IPS-20b (cell line): ENCODE data around the gene HOXC6.

Experiments used
- H3K27ac ChIP-seq: one replicate; pipeline ENCODE4 v1.5.1; 2013; ENCODE audit warnings: low read length
- H3K27me3 ChIP-seq: 2 replicates; pipeline ENCODE4 v1.6.1; 2013; ENCODE audit warnings: mild to moderate bottlenecking, low read length, inconsistent platforms; ENCODE audit not compliant: insufficient read depth
- H3K36me3 ChIP-seq: 2 replicates; pipeline ENCODE4 v1.6.1; 2013; ENCODE audit warnings: low read depth, mild to moderate bottlenecking, inconsistent platforms, low read length, moderate library complexity; ENCODE audit not compliant: insufficient read depth
- H3K4me1 ChIP-seq: 2 replicates; pipeline ENCODE4 v1.6.1; 2013; ENCODE audit warnings: mild to moderate bottlenecking, control low read depth, inconsistent platforms, low read length, moderate library complexity; ENCODE audit not compliant: insufficient read depth
- H3K4me3 ChIP-seq: 2 replicates; pipeline ENCODE4 v1.5.1; 2013; ENCODE audit warnings: mild to moderate bottlenecking, low read length, inconsistent platforms
- H3K9ac ChIP-seq: 2 replicates; pipeline ENCODE4 v1.6.1; 2013; ENCODE audit warnings: low read depth, mild to moderate bottlenecking, inconsistent platforms, low read length, moderate library complexity
- H3K9me3 ChIP-seq: 2 replicates; pipeline ENCODE4 v1.6.1; 2013; ENCODE audit warnings: mild to moderate bottlenecking, low read depth, low read length, inconsistent platforms; ENCODE audit not compliant: insufficient read depth

Gene HOXC6

GRCh38 chr12:54028314-54029201 is at the start of gene HOXC6:
Gene HOXC6 (plus strand): TSS chr12:54028440. CDS start chr12:54028522, 82 bp downstream.
- no peak within 1 kb of the TSS for H3K27ac ChIP-seq
- no peaks in the 10 kb centered on the region for H3K4me1 ChIP-seq
- peaks cover 100% of the 10 kb centered on the region for H3K27me3 ChIP-seq

GRCh38 chr12:53978477-53979356 is 49.5 kb upstream of the HOXC6 start:
- Histone ChIP-seq H3K4me1 (no peaks in the 10 kb centered on the region), H3K27ac (no peak overlapping the region), H3K9ac (no peak overlapping the region), H3K27me3 (peaks cover 100% of the 10 kb centered on the region), H3K36me3 (no peaks in the 10 kb centered on the region), H3K4me3 (no peak overlapping the region), H3K9me3 (peaks cover 3% of the 10 kb centered on the region; the same call in 1 of the 2 replicates)

More at GRCh38 chr12:54028314-54029201, at the start of gene HOXC6:
- H3K36me3 ChIP-seq = no peaks in the 10 kb centered on the region
- no peak within 1 kb of the TSS for H3K4me3 ChIP-seq
- no peak within 1 kb of the TSS for H3K9ac ChIP-seq
- H3K9me3 ChIP-seq = no peaks in the 10 kb centered on the region; the same call in 1 of the 2 replicates

- H3K4me1 ChIP-seq = no peaks in the 10 kb centered on the region
- H3K9ac ChIP-seq = no peak overlapping the region
- no peak overlapping the region for H3K27ac ChIP-seq
- H3K4me3 ChIP-seq = no peak overlapping the region
- H3K27me3 ChIP-seq = peaks cover 100% of the 10 kb centered on the region
- no peaks in the 10 kb centered on the region for H3K36me3 ChIP-seq
- peaks cover 11% of the 10 kb centered on the region; the same call in 1 of the 2 replicates for H3K9me3 ChIP-seq
Observed at GRCh38 chr12:53980104-53980801, 48.0 kb upstream of the HOXC6 start.

GRCh38 chr12:53980802-53981496 is 47.3 kb upstream of the HOXC6 start:
- H3K36me3 ChIP-seq = no peaks in the 10 kb centered on the region
- no peak overlapping the region for H3K9ac ChIP-seq
- H3K27ac ChIP-seq = no peak overlapping the region
- no peak overlapping the region for H3K4me3 ChIP-seq
- H3K27me3 ChIP-seq = peaks cover 100% of the 10 kb centered on the region
- H3K9me3 ChIP-seq = peaks cover 15% of the 10 kb centered on the region; the same call in 1 of the 2 replicates
- no peaks in the 10 kb centered on the region for H3K4me1 ChIP-seq

GRCh38 chr12:53981634-53982565 is 46.3 kb upstream of the HOXC6 start:
- no peak overlapping the region for H3K27ac ChIP-seq
- no peak overlapping the region for H3K4me3 ChIP-seq
- no peak overlapping the region for H3K9ac ChIP-seq
- H3K4me1 ChIP-seq = no peaks in the 10 kb centered on the region
- peaks cover 100% of the 10 kb centered on the region for H3K27me3 ChIP-seq
- H3K36me3 ChIP-seq = no peaks in the 10 kb centered on the region
- peaks cover 15% of the 10 kb centered on the region; the same call in 1 of the 2 replicates for H3K9me3 ChIP-seq

GRCh38 chr12:53982648-53983567 is 45.3 kb upstream of the HOXC6 start:
- H3K27ac ChIP-seq = no peak overlapping the region
- H3K4me3 ChIP-seq = no peak overlapping the region
- peaks cover 15% of the 10 kb centered on the region; the same call in 1 of the 2 replicates for H3K9me3 ChIP-seq
- no peak overlapping the region for H3K9ac ChIP-seq
- H3K36me3 ChIP-seq = no peaks in the 10 kb centered on the region
- H3K27me3 ChIP-seq = peaks cover 100% of the 10 kb centered on the region
- H3K4me1 ChIP-seq = no peaks in the 10 kb centered on the region

GRCh38 chr12:53983568-53983949 is 44.7 kb upstream of the HOXC6 start:
- Histone ChIP-seq H3K4me3 (no peak overlapping the region), H3K9ac (no peak overlapping the region), H3K4me1 (no peaks in the 10 kb centered on the region), H3K9me3 (peaks cover 15% of the 10 kb centered on the region; the same call in 1 of the 2 replicates), H3K27ac (no peak overlapping the region), H3K27me3 (peaks cover 100% of the 10 kb centered on the region), H3K36me3 (no peaks in the 10 kb centered on the region)

- Histone ChIP-seq H3K9me3 (peaks cover 15% of the 10 kb centered on the region; the same call in 1 of the 2 replicates), H3K27me3 (peaks cover 100% of the 10 kb centered on the region), H3K27ac (no peak overlapping the region), H3K9ac (no peak overlapping the region), H3K4me3 (no peak overlapping the region), H3K4me1 (no peaks in the 10 kb centered on the region), H3K36me3 (no peaks in the 10 kb centered on the region)
Observed at GRCh38 chr12:53983950-53984572, 44.2 kb upstream of the HOXC6 start.

GRCh38 chr12:53984901-53985691 is 43.1 kb upstream of the HOXC6 start, which contains the start of gene HOXC10:
Gene HOXC10 (plus strand): TSS chr12:53985146. CDS start chr12:53985260, 114 bp downstream.
- Histone ChIP-seq H3K27ac (no peak within 1 kb of the TSS), H3K36me3 (no peaks in the 10 kb centered on the region), H3K27me3 (peaks cover 100% of the 10 kb centered on the region), H3K4me3 (no peak within 1 kb of the TSS), H3K9ac (no peak within 1 kb of the TSS), H3K9me3 (peaks cover 15% of the 10 kb centered on the region; the same call in 1 of the 2 replicates), H3K4me1 (no peaks in the 10 kb centered on the region)
